OCI-LY3 (cell line): ENCODE results near the gene GIPC2.

Experiments
- H2AFZ ChIP-seq: fragments of 200-600, 300-600 bp; shearing (Covaris generic); 2 replicates; pipeline ENCODE4 v1.6.0; 2014; ENCODE audit warnings: antibody characterized with exemption, low read depth, low read length
- H3K27ac ChIP-seq: fragments of 200-600, 300-600 bp; sonication (generic); 2 replicates; pipeline ENCODE4 v1.5.1; 2014; ENCODE audit warnings: mild to moderate bottlenecking, low read length, moderate library complexity, mixed read lengths
- H3K27me3 ChIP-seq: fragments of 200-600, 300-600 bp; sonication (generic); 2 replicates; pipeline ENCODE4 v1.6.1; 2014; ENCODE audit warnings: low read depth, low read length, mixed read lengths
- H3K36me3 ChIP-seq: fragments of 200-600, 300-600 bp; sonication (generic); replicated peaks from 2 replicates; pipeline ENCODE3; 2014; ENCODE audit warnings: low read depth, low read length, mixed read lengths
- H3K4me1 ChIP-seq: fragments of 300-600, 200-600 bp; sonication (generic); 2 replicates; pipeline ENCODE4 v1.6.1; 2014; ENCODE audit warnings: low read length, mixed read lengths
- H3K4me2 ChIP-seq: fragments of 200-600, 300-600 bp; sonication (generic); 2 replicates; pipeline ENCODE4 v1.6.1; 2014; ENCODE audit warnings: low read length, mixed read lengths
- H3K4me3 ChIP-seq: fragments of 300-600, 200-600 bp; sonication (generic); 2 replicates; pipeline ENCODE4 v1.5.1; 2014; ENCODE audit warnings: antibody characterized with exemption, mild to moderate bottlenecking, low read length, moderate library complexity
- H3K79me2 ChIP-seq: fragments of 300-600, 200-600 bp; shearing (Covaris generic); 2 replicates; pipeline ENCODE4 v1.6.1; 2014; ENCODE audit warnings: mild to moderate bottlenecking, low read length, mixed read lengths
- H3K9ac ChIP-seq: fragments of 300-600, 200-600 bp; shearing (Covaris generic); 2 replicates; pipeline ENCODE4 v1.6.0; 2014; ENCODE audit warnings: mild to moderate bottlenecking, low read length, moderate library complexity
- H3K9me3 ChIP-seq: fragments of 200-600, 300-600 bp; shearing (Covaris generic); 2 replicates; pipeline ENCODE4 v1.6.1; 2014; ENCODE audit warnings: low read length, mixed read lengths; ENCODE audit not compliant: insufficient read depth
- H4K20me1 ChIP-seq: fragments of 200-600, 300-600 bp; sonication (generic); 2 replicates; pipeline ENCODE4 v1.6.1; 2016; ENCODE audit warnings: low read length, mixed read lengths; ENCODE audit not compliant: insufficient read depth
- CTCF ChIP-seq: fragments of 200-600, 300-600 bp; sonication (generic); IDR thresholded peaks from 2 replicates; pipeline ENCODE4 v1.5.1; 2014; ENCODE audit warnings: antibody characterized with exemption, low read length, low read depth
- EZH2phosphoT487 ChIP-seq: fragments of 200-600 bp; shearing (Covaris generic); IDR thresholded peaks from 2 replicates; pipeline ENCODE4 v1.6.1; 2018; ENCODE audit warnings: antibody characterized with exemption, mixed run types, low read depth

Gene GIPC2

GRCh38 chr1:78073441-78073840 is 27.7 kb downstream of the GIPC2 start:
- Histone ChIP-seq H3K79me2 (no peaks in the 10 kb centered on the region), H3K4me3 (no peak overlapping the region), H4K20me1 (no peaks in the 10 kb centered on the region), H3K9me3 (no peaks in the 10 kb centered on the region), H3K27me3 (no peaks in the 10 kb centered on the region), H3K9ac (no peak overlapping the region), H2AFZ (no peak overlapping the region), H3K27ac (no peak overlapping the region), H3K4me1 (no peaks in the 10 kb centered on the region), H3K4me2 (no peak overlapping the region), H3K36me3 (no peaks in the 10 kb centered on the region)
- TF ChIP-seq EZH2phosphoT487 (no peak), CTCF (no peak)

GRCh38 chr1:78075621-78076020 is 29.9 kb downstream of the GIPC2 start:
- Histone ChIP-seq H3K4me1 (no peaks in the 10 kb centered on the region), H3K9me3 (no peaks in the 10 kb centered on the region), H3K4me2 (no peak overlapping the region)

GRCh38 chr1:78078358-78078757 is 32.6 kb downstream of the GIPC2 start:
- TF ChIP-seq CTCF (no peak), EZH2phosphoT487 (no peak)
- no peaks in the 10 kb centered on the region for H3K27me3 ChIP-seq
- no peak overlapping the region for H2AFZ ChIP-seq
- H3K4me1 ChIP-seq, result no peaks in the 10 kb centered on the region
- no peak overlapping the region for H3K4me3 ChIP-seq
- H3K9me3 ChIP-seq, result no peaks in the 10 kb centered on the region
- H3K9ac ChIP-seq, result no peak overlapping the region
- H3K4me2 ChIP-seq, result no peak overlapping the region
- no peaks in the 10 kb centered on the region for H3K36me3 ChIP-seq
- H3K79me2 ChIP-seq, result no peaks in the 10 kb centered on the region
- no peak overlapping the region for H3K27ac ChIP-seq
- no peaks in the 10 kb centered on the region for H4K20me1 ChIP-seq

More at GRCh38 chr1:78075621-78076020, 29.9 kb downstream of the GIPC2 start:
- no peaks in the 10 kb centered on the region for H3K79me2 ChIP-seq
- H3K27ac ChIP-seq, result no peak overlapping the region
- no peak overlapping the region for H3K9ac ChIP-seq
- H4K20me1 ChIP-seq, result no peaks in the 10 kb centered on the region
- no peak overlapping the region for H3K4me3 ChIP-seq
- no peak overlapping the region for H2AFZ ChIP-seq
- no peaks in the 10 kb centered on the region for H3K36me3 ChIP-seq
- no peak for TF ChIP-seq CTCF
- no peak for TF ChIP-seq EZH2phosphoT487
- H3K27me3 ChIP-seq, result no peaks in the 10 kb centered on the region

GRCh38 chr1:78079580-78079979 is 33.8 kb downstream of the GIPC2 start:
- no peak overlapping the region for H3K27ac ChIP-seq
- H3K4me2 ChIP-seq, result no peak overlapping the region
- H3K4me1 ChIP-seq, result no peaks in the 10 kb centered on the region
- H3K36me3 ChIP-seq, result no peaks in the 10 kb centered on the region
- H3K27me3 ChIP-seq, result no peaks in the 10 kb centered on the region
- H3K9me3 ChIP-seq, result no peaks in the 10 kb centered on the region
- no peaks in the 10 kb centered on the region for H3K79me2 ChIP-seq
- no peaks in the 10 kb centered on the region for H4K20me1 ChIP-seq
- no peak for TF ChIP-seq EZH2phosphoT487
- TF ChIP-seq CTCF, result no peak
- no peak overlapping the region for H2AFZ ChIP-seq
- H3K9ac ChIP-seq, result no peak overlapping the region
- H3K4me3 ChIP-seq, result no peak overlapping the region
